Activated CD8-positive, alpha-beta memory T cell treated with anti-CD3 and anti-CD28 coated beads, Interleukin-2, amount 50 U/mL, for 24 hours (primary cell): ENCODE data around the gene CNNM3.
"Not testable (repeated sequence)": the region's sequence is repeated elsewhere in the genome, so short reads cannot be mapped to it uniquely, and the experiment has no call there.

ENCODE experiments used
- DNase-seq: peaks from one replicate; pipeline ENCODE4 v3.0.0-alpha.2; 2020; ENCODE audit errors: extremely low read depth

The CNNM3 gene

GRCh38 chr2:96839875-96840850 lies 24.1 kb downstream of the CNNM3 start:
- no peak for DNase-seq

GRCh38 chr2:96841701-96842495 lies 25.8 kb downstream of the CNNM3 start:
- DNase-seq: no peak

GRCh38 chr2:96842600-96842999 lies 26.5 kb downstream of the CNNM3 start:
- no peak for DNase-seq

GRCh38 chr2:96843538-96844268 lies 27.6 kb downstream of the CNNM3 start, which contains the start of gene ANKRD23:
Gene ANKRD23 (minus strand): TSS chr2:96844021. CDS start chr2:96843992, 29 bp downstream.
- DNase-seq: no peak

DNA sequence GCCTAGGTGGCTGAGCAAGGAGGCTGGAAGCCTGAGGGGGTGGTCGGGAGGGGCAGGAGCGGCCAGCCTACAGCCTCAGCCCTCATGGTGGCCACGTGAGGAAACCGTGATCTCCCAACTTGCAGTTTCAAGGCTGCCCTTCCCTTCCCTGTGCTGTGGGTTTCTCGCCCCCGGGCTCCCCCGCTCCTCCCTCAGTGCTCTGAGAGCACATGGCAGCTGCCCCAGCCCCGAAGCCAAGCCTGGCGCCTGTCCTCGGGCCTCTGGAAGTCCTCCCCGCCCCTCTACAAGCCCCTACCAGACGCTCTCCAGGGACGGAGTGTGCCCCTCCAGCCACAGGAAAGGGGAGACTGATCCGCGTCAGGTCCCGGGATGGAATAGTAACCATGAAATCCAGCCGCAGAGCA lies 28.3 kb downstream of the CNNM3 start:
- no peak for DNase-seq

GRCh38 chr2:96846825-96847224 lies 30.8 kb downstream of the CNNM3 start:
- DNase-seq: no peak

- DNase-seq: no peak
Measured at GRCh38 chr2:96847586-96847985, 31.5 kb downstream of the CNNM3 start.

- no peak for DNase-seq
Measured at GRCh38 chr2:96848264-96848663, 32.2 kb downstream of the CNNM3 start.

DNA sequence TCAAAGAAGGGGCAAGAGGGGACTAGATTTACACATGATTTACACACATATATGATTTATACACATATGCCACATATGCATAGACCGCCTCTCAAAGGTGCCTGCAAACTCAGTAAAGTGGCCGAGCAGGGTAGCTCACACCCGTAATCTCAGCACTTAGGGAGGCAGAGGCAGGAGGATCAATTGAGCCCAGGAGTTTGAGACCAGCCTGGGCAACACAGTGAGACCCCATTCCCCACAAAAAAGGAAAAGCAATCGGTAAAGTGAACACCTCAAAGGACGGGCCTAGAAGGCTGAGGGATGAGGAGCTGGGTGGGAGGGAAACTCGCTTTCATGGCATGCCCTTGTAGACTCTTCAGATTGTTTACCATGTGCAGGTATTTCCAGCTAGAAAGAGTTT lies 36.6 kb downstream of the CNNM3 start:
- DNase-seq: no peak

GRCh38 chr2:96853321-96853720 lies 37.3 kb downstream of the CNNM3 start:
- DNase-seq: no peak

DNA sequence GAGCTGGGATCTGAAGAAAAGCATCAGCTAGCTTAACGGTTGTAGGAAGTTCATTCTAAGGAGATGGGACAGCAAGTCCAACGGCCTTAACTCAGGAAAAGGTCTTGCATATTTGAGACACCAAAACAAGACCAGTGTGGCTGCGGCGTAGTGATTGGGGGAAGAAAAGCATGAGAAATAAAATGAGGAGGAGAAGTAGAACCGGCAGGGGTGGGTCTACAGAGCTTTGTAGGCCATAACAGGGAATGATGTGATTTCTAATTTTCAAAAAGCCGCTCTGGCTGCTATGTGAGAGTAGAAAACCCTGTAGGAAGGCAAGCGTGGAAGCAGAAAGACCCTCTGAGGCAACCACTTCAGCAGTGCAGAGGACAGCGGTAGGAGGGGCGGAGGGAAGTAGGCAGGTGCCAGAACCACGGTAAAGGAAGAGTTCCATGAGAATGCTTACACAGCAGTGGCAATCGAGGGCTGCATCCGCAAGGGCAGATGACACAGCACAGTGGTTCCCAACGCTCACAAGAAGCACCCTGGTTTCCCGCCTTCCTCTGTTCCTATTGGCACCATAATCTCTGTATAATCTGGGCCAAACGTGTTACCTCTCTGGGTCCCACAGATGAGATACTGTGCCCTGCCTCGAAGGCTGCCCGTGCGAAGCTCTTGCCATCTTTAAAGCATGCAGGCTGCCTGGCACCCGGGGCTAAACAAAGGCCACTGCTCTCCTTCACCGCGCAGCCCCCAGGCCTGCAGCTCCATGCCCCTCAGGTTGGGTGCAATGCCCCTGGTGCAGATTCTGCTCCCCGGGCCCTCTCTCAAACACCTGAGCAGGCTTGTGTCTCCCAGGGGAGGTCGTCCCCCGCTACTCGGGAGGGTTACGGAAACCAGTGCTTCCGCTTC lies 41.0 kb downstream of the CNNM3 start:
- no peak for DNase-seq

DNA sequence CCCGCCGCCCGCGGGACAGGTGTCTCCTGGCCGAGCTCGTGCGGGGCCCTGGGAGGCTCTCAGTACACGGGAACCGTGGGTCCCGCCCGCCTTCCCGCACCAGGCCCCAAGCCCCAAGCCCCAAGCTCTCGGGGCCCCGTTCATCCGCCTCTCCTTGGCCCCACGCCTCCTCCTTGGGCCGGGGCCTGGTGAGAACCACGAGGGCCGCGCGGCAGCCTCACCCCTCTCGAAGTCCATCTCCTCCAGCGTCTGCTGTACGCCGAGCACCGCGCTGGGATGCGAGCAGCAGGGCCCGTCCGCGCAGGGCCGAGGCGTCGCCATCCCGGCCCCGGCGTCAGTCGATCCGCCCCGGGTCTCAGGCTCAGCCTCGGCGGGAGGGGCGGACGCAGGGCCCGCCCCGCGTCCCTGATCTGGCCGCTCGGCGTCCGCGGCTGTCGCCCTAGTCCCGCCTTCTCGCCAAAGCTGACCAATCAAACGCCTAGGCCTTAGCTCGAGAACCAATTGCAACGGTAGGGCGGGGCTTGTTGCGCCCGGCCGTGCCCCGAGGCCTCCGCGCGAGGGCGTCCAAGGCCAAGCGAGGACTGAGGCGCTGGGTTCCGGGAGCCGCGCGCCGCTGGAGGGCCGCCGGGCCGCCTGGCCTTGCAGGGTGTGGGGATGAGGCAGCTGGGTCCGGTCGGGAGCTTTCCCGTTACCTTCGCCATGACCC lies 41.8 kb downstream of the CNNM3 start, which contains the start of gene ANKRD39:
TSS of gene ANKRD39 (minus strand) at position 350 of the 706 bp plus-strand sequence. CDS start at position 321, 29 bp downstream.
- peak; percentile 91 for DNase-seq

DNA sequence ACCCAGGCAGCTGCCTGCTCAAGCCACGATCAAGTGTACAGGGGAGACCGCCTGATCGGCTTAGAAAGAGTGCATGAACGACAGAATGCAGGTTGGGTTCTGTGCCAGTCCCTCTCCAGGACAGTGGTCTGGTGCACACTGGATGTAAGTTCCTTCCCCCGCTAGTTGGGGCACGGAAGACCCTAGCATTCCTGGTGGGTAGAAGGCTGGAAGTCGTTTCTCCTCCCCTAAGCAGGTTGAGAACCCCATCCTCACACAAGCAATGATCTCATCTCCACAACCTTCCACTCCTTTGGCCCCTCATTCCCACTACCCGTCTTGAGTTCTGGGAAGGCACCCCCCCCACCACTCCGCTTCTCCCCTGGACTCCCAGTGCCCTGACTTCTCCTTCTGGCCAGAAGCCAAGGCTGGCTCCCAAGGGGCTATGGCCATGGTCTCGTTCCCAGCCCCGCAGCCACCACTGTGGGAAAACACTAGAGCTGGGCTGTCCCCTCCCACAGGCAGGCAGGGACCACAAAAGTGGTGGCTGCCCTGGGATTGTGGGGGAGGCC lies 43.1 kb downstream of the CNNM3 start:
- DNase-seq: no peak

DNA sequence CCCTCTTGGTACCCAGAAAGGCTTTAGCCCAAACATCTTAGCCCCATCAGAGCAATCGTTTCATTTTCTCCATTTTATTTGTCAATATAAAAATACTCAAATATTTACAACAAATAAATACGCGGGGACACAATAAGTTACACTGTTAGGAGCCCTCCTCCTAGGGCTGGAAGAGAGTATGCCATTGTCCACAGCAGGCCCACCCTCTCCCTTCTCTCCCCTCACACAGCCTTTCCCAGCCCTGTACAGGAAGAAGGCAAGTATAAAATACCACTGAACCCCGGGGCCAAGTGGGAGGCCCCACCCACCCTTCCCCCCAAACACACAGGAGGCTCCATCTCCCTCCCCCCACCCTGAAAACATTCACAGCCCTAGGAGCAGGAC lies 43.6 kb downstream of the CNNM3 start:
- no peak for DNase-seq

GRCh38 chr2:96860065-96861029 lies 44.3 kb downstream of the CNNM3 start:
- no peak for DNase-seq

DNA sequence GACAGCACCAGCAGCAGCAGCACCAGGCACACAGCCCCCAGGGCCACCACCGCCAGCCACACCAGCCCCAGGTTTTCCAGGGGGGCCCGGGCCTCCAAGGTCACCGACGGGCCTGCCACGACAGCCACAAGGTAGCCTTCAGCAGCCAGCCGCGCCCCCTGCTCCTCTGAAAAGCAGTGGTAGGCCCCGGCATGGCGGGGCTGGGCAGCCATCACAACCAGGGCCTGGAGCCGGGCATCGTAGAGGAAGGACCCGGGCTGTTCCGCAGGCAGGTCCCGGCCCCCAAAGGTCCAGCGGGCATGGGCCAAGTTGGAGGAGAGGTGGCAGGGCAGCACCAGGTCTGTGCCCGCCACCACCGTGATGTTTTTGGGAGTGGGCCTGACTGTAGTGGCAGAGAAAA lies 45.0 kb downstream of the CNNM3 start:
- no peak for DNase-seq

DNA sequence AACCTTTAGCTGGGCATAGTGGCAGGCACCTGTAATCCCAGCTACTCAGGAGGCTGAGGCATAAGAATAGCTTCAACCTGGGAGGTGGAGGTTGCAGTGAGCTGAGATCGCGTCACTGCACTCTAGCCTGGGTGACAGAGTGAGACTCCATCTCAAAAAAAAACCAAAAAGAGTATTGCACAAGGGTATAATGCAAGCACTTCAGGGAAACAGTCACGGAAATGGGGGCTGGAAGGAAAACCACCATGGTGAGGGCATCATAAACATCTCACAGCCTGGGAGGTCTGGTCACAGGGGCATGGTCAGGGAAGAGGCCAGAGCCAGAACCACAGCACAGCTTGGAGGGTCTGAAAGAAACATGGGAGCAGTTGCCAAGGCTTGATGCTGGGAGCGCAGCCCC lies 47.0 kb downstream of the CNNM3 start:
- not testable (repeated sequence) for DNase-seq

DNA sequence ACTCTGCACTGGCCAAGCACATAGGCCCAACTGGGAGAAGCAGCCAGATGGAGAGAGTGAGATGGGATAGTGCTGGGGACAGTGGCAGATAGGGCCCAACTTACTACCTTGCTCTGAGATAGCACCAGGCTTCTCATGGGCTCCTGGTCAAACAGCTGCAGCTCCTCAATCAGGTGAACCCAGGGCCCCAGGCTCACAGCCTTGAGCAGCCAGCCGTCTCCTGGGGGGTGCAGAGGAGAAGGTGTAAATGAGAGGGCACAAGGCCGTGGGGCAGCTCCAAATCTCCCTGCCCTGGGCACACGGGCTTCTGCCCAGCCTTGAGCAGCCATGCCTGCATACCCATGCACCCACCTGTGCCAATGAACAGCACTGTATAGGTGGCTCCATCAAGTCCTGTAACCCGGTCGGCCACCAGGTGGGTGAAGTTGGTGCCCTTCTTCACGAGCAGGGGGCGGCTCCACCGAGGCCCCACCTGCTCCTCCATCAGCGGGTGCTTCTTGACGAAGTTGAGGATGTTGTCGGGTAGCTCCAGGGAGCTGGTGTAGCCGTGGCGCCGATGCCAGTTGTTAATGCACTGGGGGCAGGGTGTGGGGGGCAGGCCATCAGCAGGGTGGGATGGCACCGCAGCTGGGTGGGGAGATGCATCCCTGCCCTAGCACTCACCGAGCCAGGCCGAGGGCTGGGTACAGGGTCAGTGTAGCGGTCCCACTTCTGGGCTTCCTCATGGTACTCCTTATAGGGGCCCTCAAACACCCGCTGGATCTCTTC lies 47.7 kb downstream of the CNNM3 start:
- no peak for DNase-seq
